Heart left ventricle (tissue), 16 donors: ENCODE data around the gene DIDO1. TPM values are rescaled to one million over a fixed set of nuclear protein-coding genes. Genes with fewer than 3 reads are reported as not detected.

Source experiments
- ATAC-seq, 4 donors: fragments of 200-7000 bp; cut with Tn5 transposase; one replicate each; pipeline ENCODE4 v1.9.1; 2020 to 2022; ENCODE audit warnings: moderate library complexity in 4 of 4, mild to moderate bottlenecking in 3 of 4, moderate number of reproducible peaks in 1 of 4
- DNase-seq, 5 donors: peaks; one replicate each; pipeline ENCODE4 v3.0.0-alpha.2; 2020
- H3K27ac ChIP-seq, 12 donors: fragments of 200-600 bp; sonication (generic) in 4 of 12; one replicate each; pipeline versions ENCODE4 v1.5.0 to v1.8.0; 2016 to 2022; ENCODE audit warnings: mild to moderate bottlenecking in 2 of 12
- H3K27me3 ChIP-seq, 9 donors: fragments of 200-600 bp; sonication (generic) in 2 of 9; one replicate each; pipeline versions ENCODE4 v1.5.1 to v1.8.0; 2016 to 2022; ENCODE audit warnings: mild to moderate bottlenecking in 3 of 9
- H3K36me3 ChIP-seq, 9 donors: fragments of 200-600 bp; sonication (generic) in 2 of 9; one replicate each; pipeline versions ENCODE4 v1.5.0 to v1.8.0; 2018 to 2022; ENCODE audit warnings: mild to moderate bottlenecking in 2 of 9
- H3K4me1 ChIP-seq, 12 donors: fragments of 200-600 bp; sonication (generic) in 4 of 12; one replicate each; pipeline versions ENCODE4 v1.5.0 to v1.8.0; 2016 to 2022; ENCODE audit warnings: mild to moderate bottlenecking in 3 of 12
- H3K4me3 ChIP-seq, 12 donors: fragments of 200-600 bp; sonication (generic) in 4 of 12; one replicate each; pipeline versions ENCODE4 v1.5.0 to v1.8.0; 2017 to 2022; ENCODE audit warnings: mild to moderate bottlenecking in 9 of 12, moderate library complexity in 4 of 12
- H3K9me3 ChIP-seq, 12 donors: fragments of 200-600 bp; sonication (generic) in 4 of 12; one replicate each; pipeline versions ENCODE4 v1.5.0 to v1.8.0; 2016 to 2022; ENCODE audit warnings: mild to moderate bottlenecking in 1 of 12
- CTCF ChIP-seq, 12 donors: fragments of 200-600 bp; sonication (generic) in 4 of 12; IDR thresholded peaks; one replicate each; pipeline versions ENCODE4 v1.5.0 to v1.8.0; 2018 to 2022; ENCODE audit warnings: antibody characterized with exemption in 12 of 12, mild to moderate bottlenecking in 5 of 12
- POLR2A ChIP-seq, 2 donors: fragments of 450-650 bp; IDR thresholded peaks; one replicate each; pipeline ENCODE4 v1.6.1; 2017; ENCODE audit warnings: antibody characterized with exemption in 2 of 2, mild to moderate bottlenecking in 2 of 2, moderate library complexity in 2 of 2
- WGBS, 4 donors: extraction: QIAGEN DNeasy Blood & Tissue Kit in 2 of 4; methylation state at CpG; one replicate each; pipeline versions ENCODE4 v1.1.5 to v1.1.7; 2013 to 2018; 5-methylcytosine and 5-hydroxymethylcytosine counted together
- intact Hi-C, 10 donors: fragments of 100-400 bp; cut with DNase I; formaldehyde crosslinking; loops; one replicate each; pipeline versions ENCODE4 v1.11.1 to v1.14.2; 2022
- polyA plus RNA-seq, 2 donors: library from polyadenylated mRNA; stranded (reverse); fragments of 200-250 nt; gene quantifications; one replicate each; pipeline ENCODE4 v1.2.3, GENCODE V29; 2013
- total RNA-seq, 9 donors: library from RNA; depleted of rRNA in 2 of 9; stranded (reverse); fragments of >200 nt in 2 of 9; fragmentation: NEBNext Ultra II Directional in 3 of 9; extraction: Animal tissue kit (Norgen Biotek cat#: 25700) in 3 of 9; gene quantifications; one replicate each; pipeline versions ENCODE4 v1.1.0 to v1.2.4, GENCODE V29; 2016 to 2023
- donor health status: ischemic (EF 13 %, LVEDD 7.1; RV severe dilation, severe dysfunction).
- donor health status: healthy with polysubstance abuse.
- donor health status: DM: no; HTN: yes; CAD: no.
- donor health status: DM: no; HTN: no; CAD: no.
- donor health status: ischemic (EF 25% LVEDD 6.9; RV normal size, moderate dysfunction).
- donor health status: ischemic (EF 25% LVEDD 5.7; RV mildly dilated, moderate dysfunction).
- donor health status: healthy.
- donor health status: DM: yes; HTN: yes; CAD: no.
- donor health status: ischemic (EF 35%, LVEDD 5.7; RV mildly dilated, moderate dysfunction).
- donor health status: nonischemic (EF 11% LVEDD 7.7; RV severe dilation, severe dysfunction).
- donor health status: DM: yes; HTN: yes; CAD: no.
- donor health status: PGD.
- donor health status: ischemic (EF 29% LVEDD 5.4; RV normal size, mild dysfunction).
- donor health status: nonischemic (EF 23%, LVEDD 6.1; RV moderate dilation, normal function).

Gene DIDO1
- total and polyA plus RNA-seq, 11 donors = 16.5 to 46.2 (median 38.4) TPM

DNA sequence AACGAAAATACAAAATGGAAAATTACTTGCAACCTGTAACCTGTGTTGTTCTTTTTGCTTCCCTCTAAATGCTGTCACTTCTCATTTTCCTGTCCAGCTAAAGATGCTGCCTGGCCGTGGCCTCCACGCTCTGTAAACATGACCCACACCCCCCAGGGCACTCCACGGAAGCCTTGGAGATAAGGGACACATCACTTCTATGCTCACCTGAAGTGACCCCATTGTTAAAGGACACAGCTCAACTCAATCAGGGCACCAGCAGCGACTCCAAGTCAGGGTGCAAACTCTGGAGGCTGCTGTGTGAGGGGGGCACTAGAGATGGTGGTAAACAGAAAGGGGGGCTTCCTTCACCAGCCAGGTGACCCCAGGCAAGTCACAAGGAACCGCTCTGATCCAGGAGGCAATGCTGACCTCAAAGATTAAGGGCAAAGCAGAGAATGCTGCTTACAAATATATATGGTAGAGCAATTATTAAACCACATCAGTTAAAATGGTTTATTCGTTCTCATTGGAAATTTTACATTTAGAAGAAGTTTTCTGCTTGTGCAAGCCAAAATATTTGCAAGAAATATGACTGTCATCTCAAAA lies 13.2 kb downstream of the DIDO1 start:
- intact Hi-C loops = no loop called here
- H3K4me3 ChIP-seq = no peak overlapping the region
- WGBS, 4 donors = 56 to 64% (median 60%) methylated on average over 7 of the region's 7 CpGs
- H3K36me3 ChIP-seq = peaks cover 5 to 59% (median 55%) of the 10 kb centered on the region in 9 donors
- no peaks in the 10 kb centered on the region for H3K9me3 ChIP-seq
- DNase-seq (no peak), ATAC-seq (no peak)
- TF ChIP-seq CTCF (IDR thresholded peaks at IDR 0.05) (no peak), POLR2A (IDR thresholded peaks at IDR 0.05) (no peak)
- no peaks in the 10 kb centered on the region for H3K27me3 ChIP-seq
- H3K4me1 ChIP-seq = peaks cover 5 to 68% (median 49%) of the 10 kb centered on the region in 12 donors
- H3K27ac ChIP-seq = no peak overlapping the region

DNA sequence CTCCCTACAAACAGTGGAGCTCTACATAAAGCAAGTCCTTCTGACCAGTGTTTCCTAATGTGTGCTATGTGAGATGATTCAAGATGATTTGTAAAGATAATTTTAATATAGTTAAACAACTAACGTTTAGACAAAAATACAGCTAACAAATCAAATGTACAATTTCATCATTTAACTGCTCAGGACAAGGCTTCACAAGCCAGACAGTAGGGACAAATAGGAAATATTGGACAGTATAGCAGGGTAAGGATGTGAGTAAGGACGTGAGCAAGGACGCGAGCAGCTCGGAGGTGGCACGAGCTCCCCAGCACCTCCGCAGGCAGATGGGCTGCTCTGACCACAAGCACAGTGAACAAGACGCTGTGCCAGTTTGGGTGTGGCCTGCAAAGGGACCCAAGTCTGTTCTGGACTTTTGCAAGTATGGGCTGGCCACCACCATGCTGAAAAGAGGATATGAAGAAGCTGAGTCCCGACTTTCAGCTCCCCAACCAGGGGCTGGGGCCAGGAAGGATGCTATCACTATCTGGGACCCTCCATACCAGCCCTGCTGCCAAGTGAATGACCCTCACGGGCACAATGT lies 14.5 kb downstream of the DIDO1 start:
- TF ChIP-seq CTCF (IDR thresholded peaks at IDR 0.05) = no peak
- no peak for TF ChIP-seq POLR2A (IDR thresholded peaks at IDR 0.05)
- no peak for ATAC-seq
- intact Hi-C loops = no loop called here
- Histone ChIP-seq H3K4me3 (no peak overlapping the region), H3K9me3 (no peaks in the 10 kb centered on the region), H3K27ac (no peak overlapping the region), H3K36me3 (peaks cover 5 to 73% (median 68%) of the 10 kb centered on the region in 9 donors), H3K27me3 (no peaks in the 10 kb centered on the region), H3K4me1 (peaks cover 0 to 54% (median 35%) of the 10 kb centered on the region in 12 donors)
- WGBS, 4 donors = 78 to 83% (median 82%) methylated on average over 10 of the region's 10 CpGs
- DNase-seq = no peak

- H3K36me3 ChIP-seq = peaks cover 5 to 81% (median 77%) of the 10 kb centered on the region in 9 donors
- H3K27ac ChIP-seq = no peak overlapping the region
- H3K27me3 ChIP-seq = no peaks in the 10 kb centered on the region
- TF ChIP-seq POLR2A (IDR thresholded peaks at IDR 0.05) = no peak
- TF ChIP-seq CTCF (IDR thresholded peaks at IDR 0.05) = no peak
- ATAC-seq = no peak
- no peak for DNase-seq
- peaks cover 0 to 52% (median 30%) of the 10 kb centered on the region in 12 donors for H3K4me1 ChIP-seq
- intact Hi-C loops = no loop called here
- WGBS, 4 donors = 93 to 95% (median 94%) methylated on average over 35 to 45 of the region's 45 CpGs
- H3K4me3 ChIP-seq = no peak overlapping the region
- H3K9me3 ChIP-seq = no peaks in the 10 kb centered on the region
Measured at GRCh38 chr20:62910777-62911497, 15.4 kb downstream of the DIDO1 start.

DNA sequence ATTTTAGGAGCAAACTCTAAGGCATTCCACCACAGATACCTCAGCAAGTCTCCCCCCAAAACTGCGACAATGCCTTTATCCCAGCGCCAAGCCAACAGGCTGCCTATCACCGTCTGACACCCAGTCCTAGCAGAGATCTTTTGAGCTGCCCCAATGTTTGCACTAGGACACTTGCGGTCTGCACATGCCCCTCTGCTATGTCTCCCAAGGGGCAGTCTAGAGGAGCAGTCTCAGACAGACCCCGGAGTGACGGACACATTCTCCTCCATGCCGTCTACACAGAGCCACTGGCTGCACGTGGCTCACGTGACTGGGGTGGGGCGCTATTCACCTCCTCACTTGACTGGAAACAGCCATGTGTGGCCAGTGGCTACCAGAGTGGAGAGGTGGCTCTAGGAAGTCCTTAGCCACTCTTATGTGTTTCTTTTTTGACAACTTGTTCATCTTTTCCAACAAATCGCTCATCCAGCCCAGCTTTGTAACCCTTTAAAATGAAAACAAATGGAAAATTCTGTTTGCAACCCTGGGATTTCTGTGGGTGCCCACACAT lies 16.0 kb downstream of the DIDO1 start:
- TF ChIP-seq CTCF (IDR thresholded peaks at IDR 0.05) = no peak
- TF ChIP-seq POLR2A (IDR thresholded peaks at IDR 0.05) = no peak
- Histone ChIP-seq H3K36me3 (peaks cover 7 to 88% (median 83%) of the 10 kb centered on the region in 9 donors), H3K27ac (no peak overlapping the region), H3K4me3 (no peak overlapping the region), H3K27me3 (no peaks in the 10 kb centered on the region), H3K4me1 (peaks cover 0 to 49% (median 32%) of the 10 kb centered on the region in 12 donors), H3K9me3 (no peaks in the 10 kb centered on the region)
- intact Hi-C loops = no loop called here
- 88 to 92% (median 90%) methylated on average over 11 of the region's 11 CpGs for WGBS, 4 donors
- ATAC-seq (no peak), DNase-seq (no peak)
